Measurements from ENCODE around the gene SERPINB1.

The SERPINB1 gene

GRCh38 chr6:2782356-2782708 lies 59.3 kb downstream of the SERPINB1 start:
- Histone ChIP-seq H3K9me3 (no peaks in the 10 kb centered on the region), H3K4me1 (no peaks in the 10 kb centered on the region), H3K4me3 (ENCODE audit: low read depth, low read length) (no peak overlapping the region), H3K27me3 (no peaks in the 10 kb centered on the region), H3K36me3 (peaks cover 52% of the 10 kb centered on the region)
- TF ChIP-seq CTCF (IDR thresholded peaks at IDR 0.05; ENCODE audit: low read depth, low read length): no peak
- DNase-seq: no peak

Data from BE2C (cell line).